ENCODE data around the gene KCNJ11.

DNA sequence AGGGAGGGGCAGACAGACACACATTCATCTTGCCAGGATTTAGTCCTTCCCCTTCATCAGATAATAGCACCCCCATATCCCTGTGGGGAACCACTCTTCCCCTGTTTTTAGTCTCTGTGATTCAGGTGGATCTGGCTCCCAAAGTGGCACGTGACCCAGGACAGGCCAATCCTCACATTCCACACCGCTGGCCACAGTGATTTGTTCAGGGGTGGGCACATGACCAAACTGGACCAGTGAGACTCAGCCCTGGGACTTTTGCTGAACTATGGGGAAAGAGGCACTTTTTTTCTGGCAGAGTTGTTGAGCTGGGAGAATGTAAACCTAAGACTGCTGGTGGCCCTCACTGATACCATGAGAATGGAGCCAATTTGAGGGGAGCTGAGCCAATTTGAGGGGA lies 19.1 kb upstream of the KCNJ11 start:
- TF ChIP-seq, protein P1, sequence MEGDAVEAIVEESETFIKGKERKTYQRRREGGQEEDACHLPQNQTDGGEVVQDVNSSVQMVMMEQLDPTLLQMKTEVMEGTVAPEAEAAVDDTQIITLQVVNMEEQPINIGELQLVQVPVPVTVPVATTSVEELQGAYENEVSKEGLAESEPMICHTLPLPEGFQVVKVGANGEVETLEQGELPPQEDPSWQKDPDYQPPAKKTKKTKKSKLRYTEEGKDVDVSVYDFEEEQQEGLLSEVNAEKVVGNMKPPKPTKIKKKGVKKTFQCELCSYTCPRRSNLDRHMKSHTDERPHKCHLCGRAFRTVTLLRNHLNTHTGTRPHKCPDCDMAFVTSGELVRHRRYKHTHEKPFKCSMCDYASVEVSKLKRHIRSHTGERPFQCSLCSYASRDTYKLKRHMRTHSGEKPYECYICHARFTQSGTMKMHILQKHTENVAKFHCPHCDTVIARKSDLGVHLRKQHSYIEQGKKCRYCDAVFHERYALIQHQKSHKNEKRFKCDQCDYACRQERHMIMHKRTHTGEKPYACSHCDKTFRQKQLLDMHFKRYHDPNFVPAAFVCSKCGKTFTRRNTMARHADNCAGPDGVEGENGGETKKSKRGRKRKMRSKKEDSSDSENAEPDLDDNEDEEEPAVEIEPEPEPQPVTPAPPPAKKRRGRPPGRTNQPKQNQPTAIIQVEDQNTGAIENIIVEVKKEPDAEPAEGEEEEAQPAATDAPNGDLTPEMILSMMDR (optimal IDR thresholded peaks at IDR 0.05 in 1 of 3, IDR thresholded peaks at IDR 0.05 in 1 of 3, conservative IDR thresholded peaks at IDR 0.05 in 1 of 3; ENCODE audit: extremely low read depth in 1 of 3, insufficient read depth in 2 of 3, low read length in 3 of 3): no peak
- no peak for TF ChIP-seq EZH2 (IDR thresholded peaks at IDR 0.05; ENCODE audit: low read length)
